Measurements from ENCODE around the gene OPRM1.

GRCh38 chr6:154086510-154086909 lies 47.5 kb downstream of the OPRM1 start:
- TF ChIP-seq CTCF (IDR thresholded peaks at IDR 0.05) (no peak), EZH2 (IDR thresholded peaks at IDR 0.05) (no peak), EZH2phosphoT487 (IDR thresholded peaks at IDR 0.05) (no peak)
